H9 (cell line): ENCODE data around the gene NPIPA2. TPM values are rescaled to one million over a fixed set of nuclear protein-coding genes. Genes with fewer than 3 reads are reported as not detected.
"Not testable (repeated sequence)": the region's sequence is repeated elsewhere in the genome, so short reads cannot be mapped to it uniquely, and the experiment has no call there.

Experiments
- DNase-seq: peaks from one replicate; pipeline ENCODE4 v3.0.0-alpha.2; 2017
- H2AFZ ChIP-seq: one replicate; pipeline ENCODE4 v1.6.1; 2013; ENCODE audit warnings: mild to moderate bottlenecking, low read length, control low read depth, moderate library complexity
- H2AK5ac ChIP-seq: 2 replicates; pipeline ENCODE4 v1.6.1; 2013; ENCODE audit warnings: low read length, control low read depth, mixed read lengths; ENCODE audit not compliant: insufficient read length
- H2BK120ac ChIP-seq: one replicate; pipeline ENCODE4 v1.6.1; 2013; ENCODE audit warnings: low read depth, mild to moderate bottlenecking, low read length, control low read depth, inconsistent platforms; ENCODE audit not compliant: poor library complexity, severe bottlenecking
- H2BK12ac ChIP-seq: 2 replicates; pipeline ENCODE4 v1.6.1; 2013; ENCODE audit warnings: low read length, control low read depth, mixed read lengths, low read depth; ENCODE audit not compliant: insufficient read length
- H2BK15ac ChIP-seq: 2 replicates; pipeline ENCODE4 v1.6.1; 2013; ENCODE audit warnings: low read depth, low read length, control low read depth
- H2BK20ac ChIP-seq: one replicate; pipeline ENCODE4 v1.6.1; 2013; ENCODE audit warnings: low read depth, mild to moderate bottlenecking, low read length, control low read depth, inconsistent platforms; ENCODE audit not compliant: poor library complexity, severe bottlenecking
- H2BK5ac ChIP-seq: 2 replicates; pipeline ENCODE4 v1.6.1; 2013; ENCODE audit warnings: low read length, control low read depth, mixed read lengths; ENCODE audit not compliant: insufficient read length
- H3K14ac ChIP-seq: 2 replicates; pipeline ENCODE4 v1.6.1; 2013; ENCODE audit warnings: low read length, control low read depth; ENCODE audit not compliant: insufficient read depth
- H3K18ac ChIP-seq: 2 replicates; pipeline ENCODE4 v1.6.1; 2013; ENCODE audit warnings: low read depth, mild to moderate bottlenecking, mixed read lengths, low read length, control low read depth; ENCODE audit not compliant: insufficient read length
- H3K23ac ChIP-seq: 2 replicates; pipeline ENCODE4 v1.6.1; 2013; ENCODE audit warnings: low read length, control low read depth, mixed read lengths, low read depth; ENCODE audit not compliant: insufficient read length
- H3K23me2 ChIP-seq: 2 replicates; pipeline ENCODE4 v1.6.1; 2013; ENCODE audit warnings: low read depth, mild to moderate bottlenecking, mixed read lengths, low read length, control low read depth; ENCODE audit not compliant: insufficient read length, poor library complexity, severe bottlenecking
- H3K27ac ChIP-seq: 2 replicates; pipeline ENCODE4 v1.5.1; 2013; ENCODE audit warnings: low read length, control low read depth, mixed read lengths, low read depth; ENCODE audit not compliant: insufficient read length
- H3K27me3 ChIP-seq: 2 replicates; pipeline ENCODE4 v1.6.1; 2013; ENCODE audit warnings: low read length, control low read depth, inconsistent platforms; ENCODE audit not compliant: insufficient read depth
- H3K4ac ChIP-seq: 2 replicates; pipeline ENCODE4 v1.6.1; 2013; ENCODE audit warnings: low read depth, mild to moderate bottlenecking, control low read depth, inconsistent platforms, low read length, moderate library complexity
- H3K4me1 ChIP-seq: 2 replicates; pipeline ENCODE4 v1.6.1; 2013; ENCODE audit warnings: low read length, control low read depth, inconsistent platforms; ENCODE audit not compliant: insufficient read depth
- H3K4me2 ChIP-seq: 2 replicates; pipeline ENCODE4 v1.6.1; 2013; ENCODE audit warnings: low read length, control low read depth, mixed read lengths; ENCODE audit not compliant: insufficient read length, insufficient read depth
- H3K56ac ChIP-seq: 2 replicates; pipeline ENCODE4 v1.6.1; 2013; ENCODE audit warnings: low read depth, mild to moderate bottlenecking, mixed read lengths, low read length, control low read depth; ENCODE audit not compliant: insufficient read length
- H3K79me1 ChIP-seq: 2 replicates; pipeline ENCODE4 v1.6.1; 2013; ENCODE audit warnings: low read depth, mild to moderate bottlenecking, moderate library complexity, low read length, control low read depth, inconsistent platforms; ENCODE audit not compliant: insufficient read depth, poor library complexity, severe bottlenecking
- H3K79me2 ChIP-seq: 2 replicates; pipeline ENCODE4 v1.6.1; 2013; ENCODE audit warnings: low read length, control low read depth, inconsistent platforms; ENCODE audit not compliant: insufficient read depth
- H3K9ac ChIP-seq: 2 replicates; pipeline ENCODE4 v1.6.1; 2013; ENCODE audit warnings: low read length, control low read depth, mixed read lengths; ENCODE audit not compliant: insufficient read length; ENCODE audit errors: extremely low read depth
- H3K9me3 ChIP-seq: one replicate; pipeline ENCODE4 v1.6.1; 2013; ENCODE audit warnings: low read depth, low read length, inconsistent platforms; ENCODE audit not compliant: control insufficient read depth
- H3T11ph ChIP-seq: one replicate; pipeline ENCODE4 v1.6.1; 2013; ENCODE audit warnings: mild to moderate bottlenecking, low read length, control low read depth, inconsistent platforms
- H4K20me1 ChIP-seq: one replicate; pipeline ENCODE4 v1.6.1; 2013; ENCODE audit not compliant: control insufficient read depth, insufficient read length, insufficient read depth
- H4K5ac ChIP-seq: 2 replicates; pipeline ENCODE4 v1.6.1; 2013; ENCODE audit warnings: low read depth, mild to moderate bottlenecking, mixed read lengths, low read length, control low read depth; ENCODE audit not compliant: insufficient read length
- H4K8ac ChIP-seq: replicated peaks from 2 replicates; pipeline ENCODE4 v1.6.1; 2013; ENCODE audit warnings: low read length, control low read depth, mixed read lengths, low read depth; ENCODE audit not compliant: insufficient read length
- H4K91ac ChIP-seq: 2 replicates; pipeline ENCODE4 v1.6.1; 2013; ENCODE audit warnings: low read depth, mild to moderate bottlenecking, moderate library complexity, mixed read lengths, low read length, control low read depth; ENCODE audit not compliant: insufficient read length
- H3K27ac Mint-ChIP-seq, 3 experiments: 2 replicates in 2 of 3; 3 replicates in 1 of 3; pipeline ENCODE4 v1.8.0; 2020 to 2021; ENCODE audit warnings: mixed read lengths in 3 of 3, mild to moderate bottlenecking in 1 of 3, moderate library complexity in 1 of 3
- H3K27me3 Mint-ChIP-seq: 2 replicates; pipeline ENCODE4 v1.8.0; 2021; ENCODE audit warnings: low read depth, mild to moderate bottlenecking, moderate library complexity, mixed read lengths
- H3K36me3 Mint-ChIP-seq, 3 experiments: 2 replicates in 2 of 3; 3 replicates in 1 of 3; pipeline ENCODE4 v1.8.0; 2020 to 2021; ENCODE audit warnings: low read depth in 3 of 3, mixed read lengths in 3 of 3; ENCODE audit not compliant: insufficient read depth in 1 of 3
- H3K4me1 Mint-ChIP-seq, 2 experiments: 2 replicates each; pipeline ENCODE4 v1.8.0; 2020; ENCODE audit warnings: mixed read lengths in 2 of 2
- H3K4me3 Mint-ChIP-seq, 2 experiments: 2 replicates in 1 of 2; 3 replicates in 1 of 2; pipeline ENCODE4 v1.8.0; 2020 to 2021; ENCODE audit warnings: mild to moderate bottlenecking in 2 of 2, mixed read lengths in 2 of 2, moderate library complexity in 1 of 2
- H3K9me3 Mint-ChIP-seq, 2 experiments: 2 replicates in 1 of 2; 3 replicates in 1 of 2; pipeline ENCODE4 v1.8.0; 2020; ENCODE audit warnings: mild to moderate bottlenecking in 2 of 2, mixed read lengths in 2 of 2, moderate library complexity in 1 of 2
- WGBS: extraction: QIAGEN DNeasy Blood & Tissue Kit; methylation state at CpG from one replicate; pipeline ENCODE4 v1.1.7; 2013; ENCODE audit warnings: missing lambda C conversion rate, low lambda C conversion rate, mixed read lengths; ENCODE audit not compliant: insufficient read length; ENCODE audit errors: extremely low coverage; 5-methylcytosine and 5-hydroxymethylcytosine counted together
- total RNA-seq: library from RNA; stranded (reverse); gene quantifications from 2 replicates; pipeline ENCODE4 v1.2.1, GENCODE V29; 2021

NPIPA2 gene
- total RNA-seq, 1 experiment from 2014 or later = 16.6 TPM

GRCh38 chr16:14786180-14786579 lies 43.8 kb downstream of the NPIPA2 start:
- not testable (repeated sequence) for H3K4me1 ChIP-seq, H3K9me3 Mint-ChIP-seq, H3K9ac ChIP-seq, H3K23me2 ChIP-seq, H3K9me3 ChIP-seq, H3K27ac ChIP-seq, H2BK120ac ChIP-seq, H4K8ac ChIP-seq, H3K23ac ChIP-seq, H3K56ac ChIP-seq, H3K4ac ChIP-seq, H3K27me3 Mint-ChIP-seq, H3K4me3 Mint-ChIP-seq, H2BK15ac ChIP-seq, H2AFZ ChIP-seq, H3K36me3 Mint-ChIP-seq, H3K27me3 ChIP-seq, H2BK12ac ChIP-seq, H3T11ph ChIP-seq, DNase-seq, H4K91ac ChIP-seq, H3K79me1 ChIP-seq, H3K27ac Mint-ChIP-seq, H2AK5ac ChIP-seq, H3K79me2 ChIP-seq, H4K20me1 ChIP-seq, H3K18ac ChIP-seq, H3K4me1 Mint-ChIP-seq, H3K14ac ChIP-seq, H3K4me2 ChIP-seq, H4K5ac ChIP-seq, H2BK20ac ChIP-seq, H2BK5ac ChIP-seq
- WGBS = no CpG with 5 or more reads among the region's 1 CpG

GRCh38 chr16:14789577-14789976 lies 47.2 kb downstream of the NPIPA2 start:
- not testable (repeated sequence) for H3K4ac ChIP-seq, H4K91ac ChIP-seq, H3K79me1 ChIP-seq, H3K9me3 ChIP-seq, H3K27me3 Mint-ChIP-seq, H2BK20ac ChIP-seq, H3K4me2 ChIP-seq, H3K9ac ChIP-seq, H3K18ac ChIP-seq, DNase-seq, H3K23me2 ChIP-seq, H4K5ac ChIP-seq, H2BK120ac ChIP-seq, H2BK12ac ChIP-seq, H3T11ph ChIP-seq, H2AFZ ChIP-seq, H3K56ac ChIP-seq, H3K27me3 ChIP-seq, H4K8ac ChIP-seq, H3K36me3 Mint-ChIP-seq, H2AK5ac ChIP-seq, H2BK5ac ChIP-seq, H3K14ac ChIP-seq, H2BK15ac ChIP-seq, H3K4me1 ChIP-seq, H3K9me3 Mint-ChIP-seq, H3K4me3 Mint-ChIP-seq, H4K20me1 ChIP-seq, H3K23ac ChIP-seq, H3K27ac ChIP-seq, H3K4me1 Mint-ChIP-seq, H3K79me2 ChIP-seq, H3K27ac Mint-ChIP-seq
- no CpG with 5 or more reads among the region's 5 CpGs for WGBS
